SK-N-SH (cell line): ENCODE data around the gene TRANK1. TPM values are rescaled to one million over a fixed set of nuclear protein-coding genes. Genes with fewer than 3 reads are reported as not detected.

Experiments used
- CTCF ChIA-PET: fragments of 300-600, 350-600 bp; formaldehyde crosslinking; extraction: SDS; loops from one replicate; lab custom pipeline; 2021; lab: Yijun Ruan, JAX
- POLR2A ChIA-PET: fragments of 350-600 bp; sonication (Branson Sonifier 250); formaldehyde crosslinking; extraction: SDS; loops from one replicate; lab custom pipeline; 2020; ENCODE audit warnings: antibody characterized with exemption, inconsistent platforms; lab: Yijun Ruan, JAX
- DNase-seq: peaks from one replicate; pipeline ENCODE4 v3.0.0; 2012
- H2AFZ ChIP-seq: fragments of 200-600 bp; sonication (generic); 2 replicates; pipeline ENCODE4 v1.8.1; 2016; ENCODE audit warnings: antibody characterized with exemption, mild to moderate bottlenecking, low read depth
- H3F3A ChIP-seq: fragments of 200-600 bp; sonication (generic); replicated peaks from 2 replicates; pipeline ENCODE3; 2016; ENCODE audit warnings: antibody characterized with exemption, mild to moderate bottlenecking; ENCODE audit not compliant: insufficient read depth
- H3K27ac ChIP-seq, 2 experiments: fragments of 200-500 bp in 1 of 2; fragments of 200-600 bp in 1 of 2; sonication (Bioruptor generic) in 1 of 2; sonication (generic), shearing (Covaris generic) in 1 of 2; 2 replicates each; pipeline versions ENCODE4 v1.5.1 to v1.6.1; 2014 to 2016; ENCODE audit warnings: low read depth in 2 of 2, inconsistent platforms in 1 of 2, low read length in 1 of 2, mild to moderate bottlenecking in 1 of 2, mixed read lengths in 1 of 2
- H3K27me3 ChIP-seq: fragments of 200-600 bp; sonication (generic), shearing (Covaris generic); 2 replicates; pipeline ENCODE4 v1.6.1; 2016; ENCODE audit warnings: mixed run types; ENCODE audit not compliant: insufficient read depth
- H3K36me3 ChIP-seq, 2 experiments: fragments of 200-500 bp in 1 of 2; fragments of 200-600 bp in 1 of 2; sonication (Bioruptor generic) in 1 of 2; sonication (generic) in 1 of 2; replicated peaks in 1 of 2; 2 replicates each; pipeline versions ENCODE3 to v1.5.1; 2014 to 2016; ENCODE audit warnings: low read length in 1 of 2, mild to moderate bottlenecking in 1 of 2; ENCODE audit not compliant: insufficient read depth in 2 of 2, control insufficient read depth in 1 of 2
- H3K4me1 ChIP-seq, 2 experiments: fragments of 200-500 bp in 1 of 2; fragments of 200-600 bp in 1 of 2; sonication (Bioruptor generic) in 1 of 2; sonication (generic), shearing (Covaris generic) in 1 of 2; 2 replicates each; pipeline versions ENCODE4 v1.5.1 to v1.6.1; 2014 to 2016; ENCODE audit warnings: low read depth in 1 of 2, low read length in 1 of 2, mixed run types in 1 of 2; ENCODE audit not compliant: insufficient read depth in 2 of 2, control insufficient read depth in 1 of 2
- H3K4me2 ChIP-seq: fragments of 200-600 bp; sonication (generic), shearing (Covaris generic); 2 replicates; pipeline ENCODE4 v1.6.1; 2017; ENCODE audit warnings: mixed run types
- H3K4me3 ChIP-seq, 2 experiments: fragments of 200-500 bp in 1 of 2; fragments of 200-600 bp in 1 of 2; sonication (Bioruptor generic) in 1 of 2; sonication (generic), shearing (Covaris generic) in 1 of 2; 2 replicates each; pipeline versions ENCODE4 v1.5.1 to v1.8.1; 2014 to 2016; ENCODE audit warnings: low read depth in 2 of 2, inconsistent platforms in 1 of 2, low read length in 1 of 2, mild to moderate bottlenecking in 1 of 2, mixed read lengths in 1 of 2, moderate library complexity in 1 of 2
- H3K79me2 ChIP-seq: fragments of 200-600 bp; sonication (generic); 2 replicates; pipeline ENCODE4 v1.8.1; 2017; ENCODE audit warnings: mild to moderate bottlenecking; ENCODE audit not compliant: insufficient read depth
- H3K9ac ChIP-seq: fragments of 200-600 bp; sonication (generic); 2 replicates; pipeline ENCODE4 v1.6.1; 2017; ENCODE audit warnings: mixed run types
- H3K9me2 ChIP-seq: fragments of 200-600 bp; sonication (generic); 2 replicates; pipeline ENCODE4 v1.6.1; 2017; ENCODE audit warnings: mixed run types
- H3K9me3 ChIP-seq: fragments of 200-600 bp; sonication (generic); 2 replicates; pipeline ENCODE4 v1.6.1; 2017; ENCODE audit warnings: mixed run types, mild to moderate bottlenecking, moderate library complexity
- H4K20me1 ChIP-seq: fragments of 200-600 bp; sonication (generic); 2 replicates; pipeline ENCODE4 v1.6.1; 2017; ENCODE audit warnings: mild to moderate bottlenecking, mixed run types; ENCODE audit not compliant: insufficient read depth
- FOSL2 ChIP-seq: IDR thresholded peaks from 2 replicates; pipeline ENCODE4 v1.4.0; 2012; ENCODE audit warnings: low read depth, mild to moderate bottlenecking, moderate library complexity, borderline replicate concordance
- GABPA ChIP-seq: IDR thresholded peaks from 2 replicates; pipeline ENCODE4 v1.4.0; 2012; ENCODE audit warnings: low read depth, mild to moderate bottlenecking
- GATA2 ChIP-seq: sonication (generic); formaldehyde crosslinking; IDR thresholded peaks from 2 replicates; pipeline ENCODE4 v1.5.0; 2020; ENCODE audit warnings: mild to moderate bottlenecking, missing genetic modification reagents
- MAX ChIP-seq: IDR thresholded peaks from 2 replicates; pipeline ENCODE4 v1.4.0; 2012; ENCODE audit warnings: low read depth
- MEF2A ChIP-seq: IDR thresholded peaks from 2 replicates; pipeline ENCODE4 v1.4.0; 2012; ENCODE audit warnings: low read depth, borderline replicate concordance
- MXI1 ChIP-seq: IDR thresholded peaks from 2 replicates; pipeline ENCODE4 v1.6.1; 2012; ENCODE audit warnings: mild to moderate bottlenecking, low read depth, low read length, improper control_type of control experiment
- NFIC ChIP-seq: IDR thresholded peaks from 2 replicates; pipeline ENCODE4 v1.4.0; 2012; ENCODE audit warnings: borderline replicate concordance
- NRF1 ChIP-seq: IDR thresholded peaks from 2 replicates; pipeline ENCODE4 v1.6.1; 2012; ENCODE audit warnings: low read depth, mild to moderate bottlenecking, low read length
- RAD21 ChIP-seq: IDR thresholded peaks from 2 replicates; pipeline ENCODE4 v1.6.1; 2012; ENCODE audit warnings: mild to moderate bottlenecking, low read length
- RXRA ChIP-seq: IDR thresholded peaks from 2 replicates; pipeline ENCODE4 v1.4.0; 2012; ENCODE audit warnings: low read depth, mild to moderate bottlenecking, borderline replicate concordance
- SIN3A ChIP-seq: IDR thresholded peaks from 2 replicates; pipeline ENCODE4 v1.6.1; 2012; ENCODE audit warnings: low read depth, mild to moderate bottlenecking, low read length, moderate library complexity, borderline replicate concordance
- SMC3 ChIP-seq: IDR thresholded peaks from 2 replicates; pipeline ENCODE4 v1.6.1; 2012; ENCODE audit warnings: low read depth, low read length, improper control_type of control experiment
- TAF1 ChIP-seq: IDR thresholded peaks from 2 replicates; pipeline ENCODE4 v1.6.1; 2012; ENCODE audit warnings: low read depth, mild to moderate bottlenecking, low read length, moderate library complexity, borderline replicate concordance
- USF1 ChIP-seq: IDR thresholded peaks from 2 replicates; pipeline ENCODE4 v1.4.0; 2012; ENCODE audit warnings: low read depth, borderline replicate concordance
- USF2 ChIP-seq: fragments of 150-350 bp; IDR thresholded peaks from 2 replicates; pipeline ENCODE4 v1.6.1; 2017; ENCODE audit warnings: antibody characterized with exemption, low read length, low read depth, borderline replicate concordance
- YY1 ChIP-seq: IDR thresholded peaks from 2 replicates; pipeline ENCODE4 v1.4.0; 2012; ENCODE audit warnings: low read depth, mild to moderate bottlenecking
- ZBTB33 ChIP-seq: IDR thresholded peaks from 2 replicates; pipeline ENCODE4 v1.4.0; 2012; ENCODE audit warnings: low read depth, borderline replicate concordance
- WGBS: methylation state at CpG from one replicate; pipeline ENCODE4 v1.1.6; 2017; ENCODE audit warnings: low lambda C conversion rate; 5-methylcytosine and 5-hydroxymethylcytosine counted together
- polyA plus RNA-seq, 3 experiments: library from polyadenylated mRNA; depleted of rRNA; stranded (reverse); fragments of >200 nt; gene quantifications; 2 replicates each; pipeline ENCODE4 v1.2.3, GENCODE V29; 2012
- TF ChIP-seq, protein P1 (sequence below): fragments of 150-350 bp; IDR thresholded peaks from 2 replicates; pipeline ENCODE4 v1.6.1; 2016; ENCODE audit warnings: mild to moderate bottlenecking, low read depth, low read length

The TRANK1 gene
- polyA plus RNA-seq, 1 of the 3 experiments (the other 2 are of a cell fraction), result 0.16 TPM

GRCh38 chr3:36800533-36801116 lies 144.2 kb downstream of the TRANK1 start (continued):
- TF ChIP-seq USF1 (no peak), MXI1 (no peak), MAX (no peak), MEF2A (no peak), NRF1 (no peak), NFIC (no peak)
- TF ChIP-seq, protein P1, sequence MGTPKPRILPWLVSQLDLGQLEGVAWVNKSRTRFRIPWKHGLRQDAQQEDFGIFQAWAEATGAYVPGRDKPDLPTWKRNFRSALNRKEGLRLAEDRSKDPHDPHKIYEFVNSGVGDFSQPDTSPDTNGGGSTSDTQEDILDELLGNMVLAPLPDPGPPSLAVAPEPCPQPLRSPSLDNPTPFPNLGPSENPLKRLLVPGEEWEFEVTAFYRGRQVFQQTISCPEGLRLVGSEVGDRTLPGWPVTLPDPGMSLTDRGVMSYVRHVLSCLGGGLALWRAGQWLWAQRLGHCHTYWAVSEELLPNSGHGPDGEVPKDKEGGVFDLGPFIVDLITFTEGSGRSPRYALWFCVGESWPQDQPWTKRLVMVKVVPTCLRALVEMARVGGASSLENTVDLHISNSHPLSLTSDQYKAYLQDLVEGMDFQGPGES, result no peak

DNA sequence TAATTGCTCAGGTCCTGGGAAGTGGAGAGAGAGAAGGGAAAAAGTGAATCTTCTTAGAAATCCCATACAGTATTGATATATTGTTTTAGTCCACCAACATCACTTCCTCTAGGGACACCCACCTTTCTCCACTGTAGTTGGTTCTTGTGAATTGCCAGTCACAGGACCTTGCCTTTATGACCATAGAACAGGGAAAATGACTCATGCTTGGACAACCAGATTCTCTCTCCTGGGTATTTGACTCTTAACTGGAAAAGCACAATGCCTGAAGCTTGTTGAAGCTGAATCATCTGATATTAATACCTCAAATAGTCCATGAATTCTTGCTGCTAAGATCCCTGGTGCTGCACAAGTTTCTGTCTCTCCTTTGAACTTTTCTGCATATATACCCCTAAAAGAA lies 148.0 kb downstream of the TRANK1 start:
- Histone ChIP-seq H3K4me3 (no peak overlapping the region), H3K27me3 (no peaks in the 10 kb centered on the region), H3F3A (no peaks in the 10 kb centered on the region), H3K27ac (no peak overlapping the region), H3K9me3 (no peaks in the 10 kb centered on the region), H3K4me2 (no peak overlapping the region), H3K36me3 (no peaks in the 10 kb centered on the region), H3K9ac (no peak overlapping the region), H3K4me1 (no peaks in the 10 kb centered on the region), H3K79me2 (no peaks in the 10 kb centered on the region), H3K9me2 (no peaks in the 10 kb centered on the region), H2AFZ (no peak overlapping the region), H4K20me1 (no peaks in the 10 kb centered on the region)
- TF ChIP-seq MAX (no peak), NRF1 (no peak), TAF1 (no peak), RAD21 (no peak), SIN3A (no peak)
- POLR2A ChIA-PET, result no interaction called here
- DNase-seq, result no peak
- CTCF ChIA-PET, result no interaction called here

- no peaks in the 10 kb centered on the region for H4K20me1 ChIP-seq
- H3K79me2 ChIP-seq, result no peaks in the 10 kb centered on the region
- H3K27me3 ChIP-seq, result no peaks in the 10 kb centered on the region
- no peak overlapping the region for H3K27ac ChIP-seq
- H3K4me2 ChIP-seq, result no peak overlapping the region
- H3K9me3 ChIP-seq, result no peaks in the 10 kb centered on the region
- H3K4me3 ChIP-seq, result no peak overlapping the region
- H3F3A ChIP-seq, result no peaks in the 10 kb centered on the region
- POLR2A ChIA-PET, result no interaction called here
- H3K36me3 ChIP-seq, result no peaks in the 10 kb centered on the region
- CTCF ChIA-PET, result no interaction called here
- DNase-seq, result no peak
- H3K9me2 ChIP-seq, result no peaks in the 10 kb centered on the region
- H3K9ac ChIP-seq, result no peak overlapping the region
- no peaks in the 10 kb centered on the region; a peak in 1 of 4 replicates for H3K4me1 ChIP-seq
- WGBS, result 31% methylated on average over 2 of the region's 2 CpGs
- no peak overlapping the region for H2AFZ ChIP-seq
- TF ChIP-seq USF2, result no peak
- TF ChIP-seq MAX, result no peak
- no peak for TF ChIP-seq SMC3
- no peak for TF ChIP-seq NFIC
- TF ChIP-seq GATA2 (CRISPR knock-in tag), result no peak
- TF ChIP-seq USF1, result no peak
- no peak for TF ChIP-seq ZBTB33
- TF ChIP-seq FOSL2, result no peak
- no peak for TF ChIP-seq YY1
- TF ChIP-seq RXRA, result no peak
- no peak for TF ChIP-seq GABPA
Measured at GRCh38 chr3:36796161-36796560, 148.7 kb downstream of the TRANK1 start.
